A549 (cell line): ENCODE results near the gene HLF. TPM values are rescaled to one million over a fixed set of nuclear protein-coding genes. Genes with fewer than 3 reads are reported as not detected.

Experiments used
- ATAC-seq, 2 experiments: fragments of 200-7000 bp in 1 of 2; fragments of >200 bp in 1 of 2; cut with Nextera tagmentation in 1 of 2; cut with Tn5 transposase in 1 of 2; 3 replicates each; pipeline versions ENCODE4 v1.8.0 to v1.9.1; 2018 to 2020; ENCODE audit warnings: mild to moderate bottlenecking in 1 of 2, moderate library complexity in 1 of 2
- CTCF ChIA-PET: fragments of 300-600 bp; sonication (Branson Sonifier 250); formaldehyde crosslinking; extraction: SDS; loops from one replicate; lab custom pipeline; 2021; ENCODE audit warnings: antibody characterized with exemption, inconsistent platforms; lab: Yijun Ruan, JAX
- POLR2A ChIA-PET: fragments of 350-600 bp; formaldehyde crosslinking; extraction: SDS; loops from one replicate; lab custom pipeline; 2021; ENCODE audit warnings: antibody characterized with exemption, inconsistent platforms; lab: Yijun Ruan, JAX
- DNase-seq, 2 experiments: peaks; one replicate each; pipeline versions ENCODE4 v3.0.0 to v3.0.0-alpha.2; 2011 to 2016; ENCODE audit warnings: low read depth in 1 of 2, low spot score in 1 of 2
- FAIRE-seq: peaks from 2 replicates; lab custom pipeline; 2011; peaks lifted over from hg19 to GRCh38; lab: Jason Lieb, UNC
- H3K27ac ChIP-seq, 2 experiments: fragments of >200 bp; sonication (Bioruptor Twin); formaldehyde crosslinking; 3 replicates each; pipeline ENCODE4 v1.5.1; 2016 to 2017
- H3K4me1 ChIP-seq: fragments of >200 bp; sonication (Bioruptor Twin); formaldehyde crosslinking; 3 replicates; pipeline ENCODE4 v1.6.1; 2016
- H3K4me2 ChIP-seq: fragments of >200 bp; sonication (Bioruptor Twin); formaldehyde crosslinking; 3 replicates; pipeline ENCODE4 v1.6.1; 2016
- H3K4me3 ChIP-seq: fragments of >200 bp; sonication (Bioruptor Twin); formaldehyde crosslinking; 3 replicates; pipeline ENCODE4 v1.5.1; 2016
- H3K9me3 ChIP-seq: fragments of >200 bp; sonication (Bioruptor Twin); formaldehyde crosslinking; 3 replicates; pipeline ENCODE4 v1.6.1; 2016
- CEBPB ChIP-seq, 2 experiments: fragments of >200 bp in 1 of 2; sonication (Bioruptor Twin) in 1 of 2; formaldehyde crosslinking in 1 of 2; IDR thresholded peaks; 2 replicates each; pipeline ENCODE4 v1.6.1; 2012 to 2016
- CHD4 ChIP-seq: fragments of 200-600 bp; sonication (generic); IDR thresholded peaks from 2 replicates; pipeline ENCODE4 v1.6.1; 2016; ENCODE audit warnings: antibody characterized with exemption, mild to moderate bottlenecking, borderline replicate concordance
- EHF ChIP-seq: fragments of 250-450 bp; sonication (Bioruptor Pico); IDR thresholded peaks from 2 replicates; pipeline ENCODE4 v1.5.0; 2020; ENCODE audit warnings: mild to moderate bottlenecking
- FOSB ChIP-seq: fragments of 250-450 bp; sonication (Bioruptor Pico); IDR thresholded peaks from 2 replicates; pipeline ENCODE4 v1.5.0; 2020; ENCODE audit warnings: mild to moderate bottlenecking, moderate library complexity
- HOXA7 ChIP-seq: fragments of 250-450 bp; sonication (Bioruptor Pico); IDR thresholded peaks from 2 replicates; pipeline ENCODE4 v1.5.0; 2020; ENCODE audit warnings: mild to moderate bottlenecking, moderate library complexity
- JUN ChIP-seq, 2 experiments: fragments of >200 bp; sonication (Bioruptor Twin); formaldehyde crosslinking; IDR thresholded peaks; 2 replicates in 1 of 2; 3 replicates in 1 of 2; pipeline ENCODE4 v1.6.1; 2016 to 2017
- KDM1A ChIP-seq: fragments of 200-600 bp; sonication (generic); IDR thresholded peaks from 2 replicates; pipeline ENCODE4 v1.6.1; 2016; ENCODE audit warnings: low read depth, mild to moderate bottlenecking
- MAFK ChIP-seq: fragments of 450-650 bp; IDR thresholded peaks from 2 replicates; pipeline ENCODE4 v1.6.1; 2014; ENCODE audit not compliant: partially characterized antibody
- NFE2L2 ChIP-seq: fragments of 150-350 bp; conservative IDR thresholded peaks from 2 replicates; pipeline ENCODE4 v1.6.1; 2014; ENCODE audit warnings: low read length
- POLR2A ChIP-seq: IDR thresholded peaks from 2 replicates; pipeline ENCODE4 v1.6.1; 2012; ENCODE audit warnings: mild to moderate bottlenecking, low read length
- SMC3 ChIP-seq: fragments of >200 bp; sonication (Bioruptor Twin); formaldehyde crosslinking; IDR thresholded peaks from 3 replicates; pipeline ENCODE4 v1.6.1; 2018; ENCODE audit warnings: inconsistent platforms
- ZFP36 ChIP-seq: fragments of 450-650 bp; IDR thresholded peaks from 2 replicates; pipeline ENCODE4 v1.6.1; 2014; ENCODE audit warnings: borderline replicate concordance; ENCODE audit not compliant: partially characterized antibody
- WGBS: methylation state at CpG from one replicate; pipeline ENCODE4 v1.1.6; 2017; ENCODE audit errors: missing lambda C conversion rate; 5-methylcytosine and 5-hydroxymethylcytosine counted together
- polyA plus RNA-seq, 4 experiments: library from polyadenylated mRNA; depleted of rRNA in 3 of 4; stranded (reverse); fragments of >200 nt; fragmentation: RNase III in 1 of 4; extraction: RNeasy Plus Mini Kit Qiagen cat#74134 plus additional on column Dnase treatment in 1 of 4; gene quantifications; 2 replicates in 3 of 4; 3 replicates in 1 of 4; pipeline ENCODE4 v1.2.3, GENCODE V29; 2011 to 2017
- TF ChIP-seq, protein P1 (sequence below): fragments of 200-600 bp; sonication (generic); IDR thresholded peaks from 2 replicates; pipeline ENCODE4 v1.6.1; 2016; ENCODE audit warnings: antibody characterized with exemption, mild to moderate bottlenecking, moderate library complexity
- TF ChIP-seq, protein P2 (sequence below): fragments of 250-450 bp; sonication (Bioruptor Pico); IDR thresholded peaks from 2 replicates; pipeline ENCODE4 v1.5.0; 2021; ENCODE audit warnings: mild to moderate bottlenecking, moderate library complexity, borderline replicate concordance
- TF ChIP-seq, protein P3 (sequence below): fragments of >200 bp; sonication (Bioruptor Twin); formaldehyde crosslinking; IDR thresholded peaks from 3 replicates; pipeline ENCODE4 v1.5.1; 2016

HLF gene
- polyA plus RNA-seq, 2 of the 4 experiments (the other 2 are of a cell fraction) = 0.35 to 1.0 TPM

DNA sequence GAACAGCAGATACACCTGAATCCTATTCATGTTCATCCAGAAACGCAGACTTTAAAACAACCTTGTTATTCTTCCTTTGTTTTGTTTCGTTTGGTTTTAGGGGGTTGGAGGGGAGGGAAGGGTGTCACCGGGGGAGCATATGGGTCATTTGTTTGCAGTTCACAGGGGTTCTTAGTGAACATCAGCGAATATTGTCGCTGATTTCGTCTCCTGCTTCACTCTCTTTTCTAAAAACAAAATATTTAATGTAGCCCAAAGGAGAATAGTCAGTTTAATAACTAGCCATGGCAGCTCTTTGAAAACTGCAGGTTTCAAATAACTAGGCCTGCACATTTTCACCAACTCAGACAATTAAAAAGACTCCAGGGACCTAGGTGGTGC, 37.6 kb downstream of the HLF start (continued):
- TF ChIP-seq, protein P1, sequence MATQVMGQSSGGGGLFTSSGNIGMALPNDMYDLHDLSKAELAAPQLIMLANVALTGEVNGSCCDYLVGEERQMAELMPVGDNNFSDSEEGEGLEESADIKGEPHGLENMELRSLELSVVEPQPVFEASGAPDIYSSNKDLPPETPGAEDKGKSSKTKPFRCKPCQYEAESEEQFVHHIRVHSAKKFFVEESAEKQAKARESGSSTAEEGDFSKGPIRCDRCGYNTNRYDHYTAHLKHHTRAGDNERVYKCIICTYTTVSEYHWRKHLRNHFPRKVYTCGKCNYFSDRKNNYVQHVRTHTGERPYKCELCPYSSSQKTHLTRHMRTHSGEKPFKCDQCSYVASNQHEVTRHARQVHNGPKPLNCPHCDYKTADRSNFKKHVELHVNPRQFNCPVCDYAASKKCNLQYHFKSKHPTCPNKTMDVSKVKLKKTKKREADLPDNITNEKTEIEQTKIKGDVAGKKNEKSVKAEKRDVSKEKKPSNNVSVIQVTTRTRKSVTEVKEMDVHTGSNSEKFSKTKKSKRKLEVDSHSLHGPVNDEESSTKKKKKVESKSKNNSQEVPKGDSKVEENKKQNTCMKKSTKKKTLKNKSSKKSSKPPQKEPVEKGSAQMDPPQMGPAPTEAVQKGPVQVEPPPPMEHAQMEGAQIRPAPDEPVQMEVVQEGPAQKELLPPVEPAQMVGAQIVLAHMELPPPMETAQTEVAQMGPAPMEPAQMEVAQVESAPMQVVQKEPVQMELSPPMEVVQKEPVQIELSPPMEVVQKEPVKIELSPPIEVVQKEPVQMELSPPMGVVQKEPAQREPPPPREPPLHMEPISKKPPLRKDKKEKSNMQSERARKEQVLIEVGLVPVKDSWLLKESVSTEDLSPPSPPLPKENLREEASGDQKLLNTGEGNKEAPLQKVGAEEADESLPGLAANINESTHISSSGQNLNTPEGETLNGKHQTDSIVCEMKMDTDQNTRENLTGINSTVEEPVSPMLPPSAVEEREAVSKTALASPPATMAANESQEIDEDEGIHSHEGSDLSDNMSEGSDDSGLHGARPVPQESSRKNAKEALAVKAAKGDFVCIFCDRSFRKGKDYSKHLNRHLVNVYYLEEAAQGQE = no peak
- TF ChIP-seq EHF (CRISPR knock-in tag) (no peak), SMC3 (no peak), KDM1A (no peak), JUN (IDR thresholded peaks at IDR 0.05) (no peak), POLR2A (no peak)
- TF ChIP-seq, protein P2, sequence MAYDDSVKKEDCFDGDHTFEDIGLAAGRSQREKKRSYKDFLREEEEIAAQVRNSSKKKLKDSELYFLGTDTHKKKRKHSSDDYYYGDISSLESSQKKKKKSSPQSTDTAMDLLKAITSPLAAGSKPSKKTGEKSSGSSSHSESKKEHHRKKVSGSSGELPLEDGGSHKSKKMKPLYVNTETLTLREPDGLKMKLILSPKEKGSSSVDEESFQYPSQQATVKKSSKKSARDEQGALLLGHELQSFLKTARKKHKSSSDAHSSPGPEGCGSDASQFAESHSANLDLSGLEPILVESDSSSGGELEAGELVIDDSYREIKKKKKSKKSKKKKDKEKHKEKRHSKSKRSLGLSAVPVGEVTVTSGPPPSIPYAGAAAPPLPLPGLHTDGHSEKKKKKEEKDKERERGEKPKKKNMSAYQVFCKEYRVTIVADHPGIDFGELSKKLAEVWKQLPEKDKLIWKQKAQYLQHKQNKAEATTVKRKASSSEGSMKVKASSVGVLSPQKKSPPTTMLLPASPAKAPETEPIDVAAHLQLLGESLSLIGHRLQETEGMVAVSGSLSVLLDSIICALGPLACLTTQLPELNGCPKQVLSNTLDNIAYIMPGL (CRISPR knock-in tag) = no peak

DNA sequence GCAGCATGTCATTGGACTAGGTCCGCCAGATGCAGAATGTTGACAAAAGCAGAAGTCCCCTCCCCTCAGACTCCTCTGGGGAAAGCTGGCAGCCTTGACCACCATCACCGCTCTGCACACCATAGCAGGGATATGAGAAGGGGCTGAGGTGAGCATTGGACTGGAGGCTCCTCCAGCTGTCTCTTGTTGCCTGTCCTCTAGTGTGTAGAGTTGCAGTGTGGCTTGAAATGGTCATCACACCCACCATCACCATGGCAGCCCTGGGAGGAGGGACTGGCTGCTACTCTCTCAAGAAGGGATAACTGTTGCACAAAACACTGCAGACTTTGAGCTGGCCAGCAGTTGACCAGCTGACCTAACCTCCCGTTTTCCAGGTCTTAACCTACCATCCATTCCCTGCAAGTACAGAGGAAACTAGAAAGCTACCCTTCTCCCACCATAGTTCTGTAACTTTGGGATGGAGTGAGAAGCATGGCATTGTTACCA, 38.3 kb downstream of the HLF start:
- no peak for DNase-seq
- Histone ChIP-seq H3K9me3 (no peaks in the 10 kb centered on the region), H3K4me3 (no peak overlapping the region), H3K4me2 (no peak overlapping the region), H3K27ac (no peak overlapping the region), H3K4me1 (no peaks in the 10 kb centered on the region; the same call in 2 of the 3 replicates)
- ATAC-seq = no peak
- ChIA-PET CTCF (interaction anchor here (0.7 to 2.8 kb wide), 11 partner anchors 9 to 310 kb away, joined by 3 to 16 read pairs (median 6); no protein-coding TSS in a partner anchor), POLR2A (no interaction called here)
- FAIRE-seq = no peak
- WGBS = 62% methylated on average over 3 of the region's 3 CpGs
- TF ChIP-seq CHD4 (no peak), FOSB (CRISPR knock-in tag) (no peak), HOXA7 (CRISPR knock-in tag) (no peak), NFE2L2 (no peak), ZFP36 (no peak), CEBPB (IDR thresholded peaks at IDR 0.05) (no peak)

DNA sequence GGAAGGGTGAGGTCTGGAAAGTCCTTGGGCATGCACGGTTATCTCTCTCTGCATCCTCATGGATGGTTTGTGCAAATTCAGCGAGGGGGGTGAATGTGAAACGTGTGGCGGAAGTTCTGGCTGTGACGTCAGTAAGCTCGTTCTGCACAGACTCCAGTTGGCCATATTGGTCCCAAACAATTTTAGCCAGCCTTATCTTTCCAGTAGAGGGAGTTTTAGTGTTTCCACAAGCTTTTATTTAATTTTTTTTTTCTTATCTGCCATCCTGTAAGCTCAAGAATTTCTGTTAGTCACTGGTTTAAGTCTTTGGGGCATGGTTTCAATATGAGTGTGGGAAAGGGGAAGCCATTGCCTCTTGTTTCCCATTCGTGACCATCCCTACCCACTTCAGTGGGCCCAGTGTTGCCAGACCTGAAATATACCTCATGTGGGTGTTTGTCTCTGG, 39.0 kb downstream of the HLF start:
- H3K4me1 ChIP-seq = no peaks in the 10 kb centered on the region; the same call in 2 of the 3 replicates
- no peak for FAIRE-seq
- peak in 1 of 2 experiments; percentile 41; a peak in 3 of 6 replicates for ATAC-seq
- no peak overlapping the region for H3K27ac ChIP-seq
- 66% methylated on average over 7 of the region's 7 CpGs for WGBS
- POLR2A ChIA-PET = no interaction called here
- no peaks in the 10 kb centered on the region for H3K9me3 ChIP-seq
- CTCF ChIA-PET = interaction anchor here (0.7 to 2.8 kb wide), 12 partner anchors 9 to 311 kb away, joined by 3 to 16 read pairs (median 5); no protein-coding TSS in a partner anchor
- no peak overlapping the region for H3K4me3 ChIP-seq
- DNase-seq = no peak
- TF ChIP-seq, protein P3, sequence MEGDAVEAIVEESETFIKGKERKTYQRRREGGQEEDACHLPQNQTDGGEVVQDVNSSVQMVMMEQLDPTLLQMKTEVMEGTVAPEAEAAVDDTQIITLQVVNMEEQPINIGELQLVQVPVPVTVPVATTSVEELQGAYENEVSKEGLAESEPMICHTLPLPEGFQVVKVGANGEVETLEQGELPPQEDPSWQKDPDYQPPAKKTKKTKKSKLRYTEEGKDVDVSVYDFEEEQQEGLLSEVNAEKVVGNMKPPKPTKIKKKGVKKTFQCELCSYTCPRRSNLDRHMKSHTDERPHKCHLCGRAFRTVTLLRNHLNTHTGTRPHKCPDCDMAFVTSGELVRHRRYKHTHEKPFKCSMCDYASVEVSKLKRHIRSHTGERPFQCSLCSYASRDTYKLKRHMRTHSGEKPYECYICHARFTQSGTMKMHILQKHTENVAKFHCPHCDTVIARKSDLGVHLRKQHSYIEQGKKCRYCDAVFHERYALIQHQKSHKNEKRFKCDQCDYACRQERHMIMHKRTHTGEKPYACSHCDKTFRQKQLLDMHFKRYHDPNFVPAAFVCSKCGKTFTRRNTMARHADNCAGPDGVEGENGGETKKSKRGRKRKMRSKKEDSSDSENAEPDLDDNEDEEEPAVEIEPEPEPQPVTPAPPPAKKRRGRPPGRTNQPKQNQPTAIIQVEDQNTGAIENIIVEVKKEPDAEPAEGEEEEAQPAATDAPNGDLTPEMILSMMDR = 0 out of 3 replicates have a peak, but pooled peaks have one; percentile 10
- TF ChIP-seq MAFK = no peak
- no peak overlapping the region for H3K4me2 ChIP-seq
